ENCODE data around the gene WDR89.
"Not testable (repeated sequence)": the region's sequence is repeated elsewhere in the genome, so short reads cannot be mapped to it uniquely, and the experiment has no call there.

Gene WDR89

GRCh38 chr14:63583046-63583445 is 58.6 kb downstream of the WDR89 start:
- DNase-seq, result not testable (repeated sequence)

- DNase-seq, result no peak
Measured at GRCh38 chr14:63581491-63581890, 60.2 kb downstream of the WDR89 start.

GRCh38 chr14:63578300-63578699 is 63.4 kb downstream of the WDR89 start:
- DNase-seq, result no peak

GRCh38 chr14:63573581-63573980 is 68.1 kb downstream of the WDR89 start:
- DNase-seq, result peak; percentile 30

GRCh38 chr14:63565448-63565847 is 76.2 kb downstream of the WDR89 start:
- DNase-seq, result no peak

- DNase-seq, result no peak
Measured at GRCh38 chr14:63564318-63564717, 77.4 kb downstream of the WDR89 start.

- no peak for DNase-seq
Measured at GRCh38 chr14:63563370-63564026, 78.2 kb downstream of the WDR89 start.

GRCh38 chr14:63562405-63562804 is 79.3 kb downstream of the WDR89 start:
- no peak for DNase-seq

- DNase-seq, result no peak
Measured at GRCh38 chr14:63555572-63555971, 86.1 kb downstream of the WDR89 start.

GRCh38 chr14:63551332-63551731 is 90.3 kb downstream of the WDR89 start:
- DNase-seq, result peak; percentile 12

GRCh38 chr14:63547798-63548335 is 93.8 kb downstream of the WDR89 start:
- no peak for DNase-seq

All from kidney glomerular epithelial cell (primary cell).